K562 (cell line): ENCODE measurements around the gene CD151. TPM values are rescaled to one million over a fixed set of nuclear protein-coding genes. Genes with fewer than 3 reads are reported as not detected.

ENCODE experiments used
- FOXP1 ChIP-seq: sonication (generic); formaldehyde crosslinking; IDR thresholded peaks from 2 replicates; pipeline ENCODE4 v1.8.0; 2022; ENCODE audit warnings: mild to moderate bottlenecking, missing genetic modification reagents
- MNT ChIP-seq, 2 experiments: fragments of 450-650 bp; conservative IDR thresholded peaks; 2 replicates each; pipeline ENCODE4 v1.6.1; 2017; ENCODE audit warnings: mild to moderate bottlenecking in 2 of 2, moderate library complexity in 2 of 2
- MYC ChIP-seq, 2 experiments: fragments of 250-450 bp in 1 of 2; sonication (Bioruptor Pico) in 1 of 2; IDR thresholded peaks; 2 replicates each; pipeline versions ENCODE4 v1.5.1 to v1.6.1; 2012 to 2021; ENCODE audit warnings: low read depth in 2 of 2, borderline replicate concordance in 1 of 2, improper control_type of control experiment in 1 of 2, low read length in 1 of 2, mild to moderate bottlenecking in 1 of 2, moderate library complexity in 1 of 2
- NCOA4 ChIP-seq: fragments of 450-650 bp; IDR thresholded peaks from 2 replicates; pipeline ENCODE4 v1.6.1; 2018; ENCODE audit warnings: mild to moderate bottlenecking; ENCODE audit not compliant: partially characterized antibody
- SETDB1 ChIP-seq: IDR thresholded peaks from one replicate; pipeline ENCODE4 v1.6.1; 2012; ENCODE audit warnings: low read length, control low read depth, inconsistent platforms
- SFPQ ChIP-seq: fragments of 200-400 bp; formaldehyde crosslinking; IDR thresholded peaks from 2 replicates; pipeline ENCODE4 v1.6.1; 2017; ENCODE audit warnings: mild to moderate bottlenecking, low read depth, low read length, moderate library complexity
- SREBF2 ChIP-seq: sonication (generic); formaldehyde crosslinking; IDR thresholded peaks from 2 replicates; pipeline ENCODE4 v1.4.0; 2020; ENCODE audit warnings: mild to moderate bottlenecking, missing genetic modification reagents
- polyA plus RNA-seq, 8 experiments: library from polyadenylated mRNA; depleted of rRNA in 4 of 8; stranded (reverse) in 5 of 8; unstranded in 3 of 8; fragments of >200 nt; fragmentation: Nextera tagmentation in 2 of 8; fragmentation: Illumina TruSeq in 1 of 8; extraction: Ambion mirVana in 2 of 8; extraction: Trizol in 1 of 8; gene quantifications; 2 replicates each; pipeline versions ENCODE4 v1.2.1 to v1.2.3, GENCODE V29; 2011 to 2014; ENCODE audit warnings: inconsistent platforms in 1 of 8, missing spikeins in 1 of 8
- total RNA-seq, 7 experiments: library from RNA; depleted of rRNA in 6 of 7; stranded (reverse); fragments of >200 nt in 6 of 7; fragmentation: Illumina TruSeq in 2 of 7; extraction: Trizol in 2 of 7; gene quantifications; 2 replicates each; pipeline versions ENCODE4 v1.2.1 to v1.2.3, GENCODE V29; 2011 to 2021; ENCODE audit warnings: low replicate concordance in 1 of 7
- TF ChIP-seq, protein P1 (sequence below): fragments of 450-650 bp; formaldehyde crosslinking; IDR thresholded peaks from 2 replicates; pipeline ENCODE4 v1.4.0; 2022; ENCODE audit warnings: mild to moderate bottlenecking, moderate library complexity
- TF ChIP-seq, protein P2 (sequence below): sonication (generic); formaldehyde crosslinking; IDR thresholded peaks from 2 replicates; pipeline ENCODE4 v1.9.0; 2022; ENCODE audit warnings: mild to moderate bottlenecking, missing genetic modification reagents
- TF ChIP-seq, protein P3 (sequence below): fragments of 250-450 bp; sonication (Bioruptor Pico); IDR thresholded peaks from 2 replicates; pipeline ENCODE4 v1.4.0; 2020; ENCODE audit warnings: mild to moderate bottlenecking, moderate library complexity, borderline replicate concordance
- TF ChIP-seq, protein P4 (sequence below), 2 experiments: IDR thresholded peaks; 2 replicates each; pipeline ENCODE4 v1.6.1; 2011; ENCODE audit warnings: borderline replicate concordance in 1 of 2, control low read depth in 1 of 2, low read depth in 1 of 2, low read length in 1 of 2, mild to moderate bottlenecking in 1 of 2, mixed read lengths in 1 of 2, moderate library complexity in 1 of 2; ENCODE audit not compliant: insufficient read depth in 1 of 2, insufficient read length in 1 of 2, poor library complexity in 1 of 2, severe bottlenecking in 1 of 2; ENCODE audit errors: extremely low read depth in 1 of 2

Gene CD151
- total and polyA plus RNA-seq, 9 of the 15 experiments (the other 6 are each of a cell fraction or from before 2014, with no cell fraction given): 2.3 to 187 (median 140) TPM

GRCh38 chr11:816433-816779 lies 16.3 kb upstream of the CD151 start (continued):
- no peak for TF ChIP-seq SFPQ
- TF ChIP-seq, protein P1, sequence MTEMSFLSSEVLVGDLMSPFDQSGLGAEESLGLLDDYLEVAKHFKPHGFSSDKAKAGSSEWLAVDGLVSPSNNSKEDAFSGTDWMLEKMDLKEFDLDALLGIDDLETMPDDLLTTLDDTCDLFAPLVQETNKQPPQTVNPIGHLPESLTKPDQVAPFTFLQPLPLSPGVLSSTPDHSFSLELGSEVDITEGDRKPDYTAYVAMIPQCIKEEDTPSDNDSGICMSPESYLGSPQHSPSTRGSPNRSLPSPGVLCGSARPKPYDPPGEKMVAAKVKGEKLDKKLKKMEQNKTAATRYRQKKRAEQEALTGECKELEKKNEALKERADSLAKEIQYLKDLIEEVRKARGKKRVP: no peak
- TF ChIP-seq MNT (conservative IDR thresholded peaks at IDR 0.05): peak; percentile 60 to 69; a peak in 3 of 4 replicates
- TF ChIP-seq, protein P2, sequence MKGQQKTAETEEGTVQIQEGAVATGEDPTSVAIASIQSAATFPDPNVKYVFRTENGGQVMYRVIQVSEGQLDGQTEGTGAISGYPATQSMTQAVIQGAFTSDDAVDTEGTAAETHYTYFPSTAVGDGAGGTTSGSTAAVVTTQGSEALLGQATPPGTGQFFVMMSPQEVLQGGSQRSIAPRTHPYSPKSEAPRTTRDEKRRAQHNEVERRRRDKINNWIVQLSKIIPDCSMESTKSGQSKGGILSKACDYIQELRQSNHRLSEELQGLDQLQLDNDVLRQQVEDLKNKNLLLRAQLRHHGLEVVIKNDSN: no peak
- TF ChIP-seq, protein P3, sequence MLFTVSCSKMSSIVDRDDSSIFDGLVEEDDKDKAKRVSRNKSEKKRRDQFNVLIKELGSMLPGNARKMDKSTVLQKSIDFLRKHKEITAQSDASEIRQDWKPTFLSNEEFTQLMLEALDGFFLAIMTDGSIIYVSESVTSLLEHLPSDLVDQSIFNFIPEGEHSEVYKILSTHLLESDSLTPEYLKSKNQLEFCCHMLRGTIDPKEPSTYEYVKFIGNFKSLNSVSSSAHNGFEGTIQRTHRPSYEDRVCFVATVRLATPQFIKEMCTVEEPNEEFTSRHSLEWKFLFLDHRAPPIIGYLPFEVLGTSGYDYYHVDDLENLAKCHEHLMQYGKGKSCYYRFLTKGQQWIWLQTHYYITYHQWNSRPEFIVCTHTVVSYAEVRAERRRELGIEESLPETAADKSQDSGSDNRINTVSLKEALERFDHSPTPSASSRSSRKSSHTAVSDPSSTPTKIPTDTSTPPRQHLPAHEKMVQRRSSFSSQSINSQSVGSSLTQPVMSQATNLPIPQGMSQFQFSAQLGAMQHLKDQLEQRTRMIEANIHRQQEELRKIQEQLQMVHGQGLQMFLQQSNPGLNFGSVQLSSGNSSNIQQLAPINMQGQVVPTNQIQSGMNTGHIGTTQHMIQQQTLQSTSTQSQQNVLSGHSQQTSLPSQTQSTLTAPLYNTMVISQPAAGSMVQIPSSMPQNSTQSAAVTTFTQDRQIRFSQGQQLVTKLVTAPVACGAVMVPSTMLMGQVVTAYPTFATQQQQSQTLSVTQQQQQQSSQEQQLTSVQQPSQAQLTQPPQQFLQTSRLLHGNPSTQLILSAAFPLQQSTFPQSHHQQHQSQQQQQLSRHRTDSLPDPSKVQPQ (CRISPR knock-in tag): no peak
- TF ChIP-seq NCOA4: no peak
- no peak for TF ChIP-seq FOXP1 (CRISPR knock-in tag)
- TF ChIP-seq SETDB1: no peak
- TF ChIP-seq, protein P4, sequence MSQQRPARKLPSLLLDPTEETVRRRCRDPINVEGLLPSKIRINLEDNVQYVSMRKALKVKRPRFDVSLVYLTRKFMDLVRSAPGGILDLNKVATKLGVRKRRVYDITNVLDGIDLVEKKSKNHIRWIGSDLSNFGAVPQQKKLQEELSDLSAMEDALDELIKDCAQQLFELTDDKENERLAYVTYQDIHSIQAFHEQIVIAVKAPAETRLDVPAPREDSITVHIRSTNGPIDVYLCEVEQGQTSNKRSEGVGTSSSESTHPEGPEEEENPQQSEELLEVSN (IDR thresholded peaks at IDR 0.05; ENCODE audit: borderline replicate concordance in 1 of 2, extremely low read depth in 1 of 2, insufficient read depth in 1 of 2, insufficient read length in 1 of 2, low read depth in 1 of 2, low read length in 1 of 2, poor library complexity in 1 of 2, severe bottlenecking in 1 of 2): peak in 1 of 2 experiments; percentile 23
- no peak for TF ChIP-seq SREBF2 (CRISPR knock-in tag)
- TF ChIP-seq MYC (IDR thresholded peaks at IDR 0.05; ENCODE audit: low read depth, low read length): 0 out of 2 replicates have a peak, but pooled peaks have one; percentile 43
- TF ChIP-seq MYC (CRISPR knock-in tag; IDR thresholded peaks at IDR 0.05; ENCODE audit: borderline replicate concordance, low read depth): no peak
